Hippocampal formation (tissue), 2 donors: ENCODE measurements around the gene LYSMD4.

Experiments used
- DNase-seq, 2 donors: peaks; one replicate each; lab custom pipeline; 2025; lab: John Stamatoyannopoulos, UW

Gene LYSMD4

GRCh38 chr15:99731336-99732123 lies 1.7 kb downstream of the LYSMD4 start:
- no peak for DNase-seq

DNA sequence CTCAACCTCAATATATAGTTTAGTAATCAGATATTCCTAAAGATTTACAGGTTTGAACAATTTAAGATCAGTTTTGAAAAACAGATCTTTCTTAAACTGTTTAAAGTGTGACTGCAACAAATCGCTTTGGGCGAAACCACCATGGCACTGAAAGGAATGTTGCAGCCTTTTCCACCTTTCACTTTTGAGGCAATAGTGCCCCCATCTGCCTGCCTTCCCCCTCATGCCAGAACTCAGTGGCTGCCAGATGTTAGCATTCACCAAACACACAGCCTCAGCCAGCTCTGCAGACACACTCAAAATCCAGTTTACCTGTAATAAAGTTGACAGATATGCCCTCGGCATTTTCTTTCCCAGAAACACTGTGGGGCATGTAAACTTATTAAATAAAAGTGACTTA lies 3.3 kb downstream of the LYSMD4 start:
- DNase-seq = peak; percentile 45 to 58

DNA sequence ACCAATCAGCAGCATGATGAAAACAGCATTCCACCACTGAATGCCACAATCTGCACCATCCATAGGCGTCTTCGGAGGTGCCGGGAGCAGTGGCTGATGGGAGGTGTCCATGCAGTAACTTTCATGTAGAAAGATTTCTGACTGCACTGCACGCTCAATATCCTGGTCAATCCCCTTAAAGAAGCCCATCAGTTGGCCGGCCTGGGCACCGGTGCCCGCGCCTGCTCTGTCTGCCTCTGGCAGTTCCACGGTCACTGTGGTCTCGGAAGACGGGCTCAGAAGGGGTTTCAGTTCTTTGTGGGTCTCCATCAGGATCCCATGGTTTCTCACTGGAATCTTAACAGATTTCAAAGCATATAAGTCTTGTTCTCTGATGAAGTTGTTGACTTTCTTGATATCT lies 3.9 kb downstream of the LYSMD4 start:
- no peak for DNase-seq

GRCh38 chr15:99728916-99729315 lies 4.3 kb downstream of the LYSMD4 start:
- no peak for DNase-seq

GRCh38 chr15:99727733-99728132 lies 5.5 kb downstream of the LYSMD4 start:
- no peak for DNase-seq

- DNase-seq = no peak
Observed at GRCh38 chr15:99727330-99727729, 5.9 kb downstream of the LYSMD4 start.

DNA sequence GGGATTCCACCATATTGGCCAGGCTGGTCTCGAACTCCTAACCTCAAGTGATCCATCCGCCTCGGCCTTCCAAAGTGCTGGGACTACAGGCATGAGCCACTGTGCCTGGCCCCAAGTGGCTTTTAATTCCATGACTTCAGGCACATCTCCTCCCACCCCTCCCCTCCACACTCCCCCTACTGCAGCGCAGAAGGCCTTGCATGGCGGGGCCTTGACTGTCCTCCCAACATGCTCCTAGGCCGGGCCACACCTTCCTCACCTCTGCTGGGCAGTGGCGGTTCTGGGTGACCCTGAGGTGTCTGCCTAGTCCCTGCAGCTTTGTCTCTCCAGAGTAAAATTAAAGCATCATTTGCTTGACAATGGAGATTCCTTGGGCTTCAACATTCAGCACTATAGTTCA lies 6.9 kb downstream of the LYSMD4 start:
- DNase-seq = no peak

DNA sequence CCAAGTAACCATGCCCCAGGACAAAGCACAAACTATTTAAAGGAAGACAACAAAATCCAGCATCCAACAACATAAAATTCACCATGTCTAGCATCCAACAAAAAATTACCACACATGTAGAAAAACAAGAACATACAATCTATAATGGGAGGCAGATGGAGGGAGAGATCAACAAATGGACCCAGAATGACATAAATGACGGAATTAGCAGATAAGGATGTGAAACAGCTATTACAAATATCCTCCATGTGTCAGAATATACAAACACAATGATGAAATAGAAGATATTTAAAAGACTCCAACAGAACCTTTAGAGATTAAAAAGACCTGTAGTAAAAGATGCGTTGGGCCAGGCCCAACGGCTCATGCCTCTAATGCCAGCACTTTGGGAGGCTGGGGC lies 10.8 kb downstream of the LYSMD4 start:
- no peak for DNase-seq

- DNase-seq = no peak
Observed at GRCh38 chr15:99721896-99722295, 11.3 kb downstream of the LYSMD4 start.

- DNase-seq = no peak
Observed at GRCh38 chr15:99721104-99721778, 12.0 kb downstream of the LYSMD4 start.

GRCh38 chr15:99720533-99720932 lies 12.7 kb downstream of the LYSMD4 start:
- no peak for DNase-seq

GRCh38 chr15:99719096-99719541 lies 14.1 kb downstream of the LYSMD4 start:
- no peak for DNase-seq

DNA sequence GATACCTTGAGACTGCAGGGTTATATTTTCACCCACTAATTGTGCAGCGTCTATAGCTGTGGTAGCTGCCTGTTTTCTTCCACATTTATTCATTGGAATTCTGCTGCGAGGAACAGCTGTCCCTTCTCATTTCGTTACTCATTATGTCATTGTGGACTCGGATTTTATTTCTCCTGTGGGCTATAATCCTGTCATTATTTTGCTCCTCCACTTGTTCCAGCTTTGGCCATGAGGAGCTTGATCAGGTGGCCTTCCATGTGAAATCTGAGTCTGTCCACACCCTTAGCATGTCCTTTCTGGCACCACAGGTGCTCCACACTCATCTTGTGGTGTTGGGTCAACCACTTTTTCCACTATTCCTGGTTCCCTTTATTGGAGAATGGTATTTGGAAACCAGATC lies 14.8 kb downstream of the LYSMD4 start:
- DNase-seq = no peak

DNA sequence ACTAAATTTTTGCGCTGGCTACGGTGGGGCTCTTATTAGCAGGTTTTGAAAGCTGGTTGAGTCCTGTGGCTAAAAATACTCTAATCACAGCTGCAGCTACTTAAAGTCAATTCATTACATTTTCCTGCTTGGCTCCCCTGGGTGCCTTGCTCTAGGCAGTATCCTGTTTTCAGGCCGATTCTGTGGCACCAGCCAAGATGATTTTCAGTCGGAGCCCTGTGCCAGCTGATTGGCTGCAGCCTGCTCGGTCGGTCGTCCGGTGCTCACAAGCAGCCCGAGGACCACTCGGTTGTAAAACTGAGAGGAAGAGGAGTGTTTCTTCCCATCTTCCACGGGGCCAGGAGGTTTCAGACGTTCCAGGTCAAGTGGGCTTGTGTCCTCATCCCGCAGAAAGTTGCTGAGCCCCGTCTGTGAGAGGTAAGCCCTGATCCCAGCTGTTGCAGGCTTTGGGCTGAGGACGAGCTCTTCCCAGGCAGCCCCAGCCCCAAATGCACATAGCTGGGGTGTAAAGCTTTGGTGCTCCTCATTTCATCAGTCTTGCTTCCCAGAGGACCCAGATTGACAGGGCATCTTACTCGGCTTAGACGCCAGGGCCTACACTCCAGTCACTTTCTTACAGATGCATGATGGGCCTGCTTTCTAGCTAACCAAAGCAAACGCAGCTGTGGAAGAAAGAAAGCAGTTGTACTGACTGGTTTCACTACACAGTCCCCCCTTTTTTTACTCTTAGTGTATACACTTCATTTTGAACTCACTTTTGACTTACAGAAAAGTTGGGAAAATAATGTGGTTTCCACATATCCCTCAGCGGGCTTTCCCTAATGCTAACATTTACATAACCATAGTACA lies 15.9 kb downstream of the LYSMD4 start:
- DNase-seq = no peak

DNA sequence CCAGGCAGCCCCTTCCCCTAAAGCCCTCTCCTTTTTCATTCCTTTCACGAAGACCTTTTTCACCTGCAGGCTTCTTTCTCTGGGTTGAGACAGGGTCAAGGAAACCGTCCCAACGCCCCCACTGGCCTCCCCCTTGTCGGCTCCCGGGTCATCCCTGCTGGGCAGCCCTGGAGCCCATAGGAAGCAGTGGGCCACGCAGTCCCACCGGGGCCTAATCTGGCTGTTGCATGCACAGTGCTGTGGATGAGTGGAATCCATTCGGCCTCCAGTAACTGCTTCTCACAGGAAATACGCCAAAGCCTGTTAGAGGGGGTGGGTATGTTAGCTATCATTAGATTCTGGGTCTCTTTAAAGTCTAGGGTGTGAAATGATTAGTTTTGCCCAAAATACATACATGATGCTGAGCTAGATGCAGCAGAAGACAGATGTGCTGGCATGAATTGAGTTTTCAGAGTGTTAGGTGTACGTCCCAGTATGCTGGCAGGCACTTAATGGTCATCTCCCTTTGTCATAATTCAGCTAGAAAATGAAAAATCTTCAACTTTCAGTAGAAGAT lies 16.6 kb downstream of the LYSMD4 start:
- DNase-seq = no peak

DNA sequence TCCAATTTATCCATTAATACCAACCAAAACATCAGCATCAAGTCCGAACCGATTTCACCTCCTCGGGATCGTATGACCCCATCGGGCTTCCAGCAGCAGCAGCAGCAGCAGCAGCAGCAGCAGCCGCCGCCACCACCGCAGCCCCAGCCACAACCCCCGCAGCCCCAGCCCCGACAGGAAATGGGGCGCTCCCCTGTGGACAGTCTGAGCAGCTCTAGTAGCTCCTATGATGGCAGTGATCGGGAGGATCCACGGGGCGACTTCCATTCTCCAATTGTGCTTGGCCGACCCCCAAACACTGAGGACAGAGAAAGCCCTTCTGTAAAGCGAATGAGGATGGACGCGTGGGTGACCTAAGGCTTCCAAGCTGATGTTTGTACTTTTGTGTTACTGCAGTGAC lies 20.8 kb downstream of the LYSMD4 start:
- DNase-seq = no peak

- DNase-seq = no peak
Observed at GRCh38 chr15:99711625-99712024, 21.6 kb downstream of the LYSMD4 start.

- DNase-seq = no peak
Observed at GRCh38 chr15:99709243-99709986, 23.8 kb downstream of the LYSMD4 start.

- DNase-seq = no peak
Observed at GRCh38 chr15:99708563-99708962, 24.7 kb downstream of the LYSMD4 start.

- no peak for DNase-seq
Observed at GRCh38 chr15:99707473-99708270, 25.6 kb downstream of the LYSMD4 start.
